HUES64 (cell line): ENCODE data around the gene FOXP4.

Source experiments
- H3K27ac ChIP-seq: 2 replicates; pipeline ENCODE4 v1.7.0; 2013; ENCODE audit warnings: low read depth, low read length, inconsistent platforms
- H3K27me3 ChIP-seq: 2 replicates; pipeline ENCODE4 v1.6.1; 2013; ENCODE audit warnings: mild to moderate bottlenecking, low read length; ENCODE audit not compliant: insufficient read depth
- H3K36me3 ChIP-seq: 2 replicates; pipeline ENCODE4 v1.6.1; 2013; ENCODE audit warnings: mild to moderate bottlenecking, low read length; ENCODE audit not compliant: insufficient read depth
- H3K4me1 ChIP-seq: 2 replicates; pipeline ENCODE4 v1.6.1; 2013; ENCODE audit warnings: mild to moderate bottlenecking, low read length, moderate library complexity; ENCODE audit not compliant: insufficient read depth
- H3K4me3 ChIP-seq: 2 replicates; pipeline ENCODE4 v1.5.1; 2013; ENCODE audit warnings: mild to moderate bottlenecking, low read length, moderate library complexity
- H3K9ac ChIP-seq: 2 replicates; pipeline ENCODE4 v1.6.1; 2013; ENCODE audit warnings: mild to moderate bottlenecking, low read depth, low read length
- H3K9me3 ChIP-seq: 2 replicates; pipeline ENCODE4 v1.6.1; 2013; ENCODE audit warnings: low read depth, low read length; ENCODE audit not compliant: insufficient read depth
- WGBS: fragments of 150-250, 120-280 bp; methylation state at CpG from one replicate; pipeline ENCODE4 v1.1.7; 2013; ENCODE audit warnings: missing lambda C conversion rate; 5-methylcytosine and 5-hydroxymethylcytosine counted together

The FOXP4 gene

DNA sequence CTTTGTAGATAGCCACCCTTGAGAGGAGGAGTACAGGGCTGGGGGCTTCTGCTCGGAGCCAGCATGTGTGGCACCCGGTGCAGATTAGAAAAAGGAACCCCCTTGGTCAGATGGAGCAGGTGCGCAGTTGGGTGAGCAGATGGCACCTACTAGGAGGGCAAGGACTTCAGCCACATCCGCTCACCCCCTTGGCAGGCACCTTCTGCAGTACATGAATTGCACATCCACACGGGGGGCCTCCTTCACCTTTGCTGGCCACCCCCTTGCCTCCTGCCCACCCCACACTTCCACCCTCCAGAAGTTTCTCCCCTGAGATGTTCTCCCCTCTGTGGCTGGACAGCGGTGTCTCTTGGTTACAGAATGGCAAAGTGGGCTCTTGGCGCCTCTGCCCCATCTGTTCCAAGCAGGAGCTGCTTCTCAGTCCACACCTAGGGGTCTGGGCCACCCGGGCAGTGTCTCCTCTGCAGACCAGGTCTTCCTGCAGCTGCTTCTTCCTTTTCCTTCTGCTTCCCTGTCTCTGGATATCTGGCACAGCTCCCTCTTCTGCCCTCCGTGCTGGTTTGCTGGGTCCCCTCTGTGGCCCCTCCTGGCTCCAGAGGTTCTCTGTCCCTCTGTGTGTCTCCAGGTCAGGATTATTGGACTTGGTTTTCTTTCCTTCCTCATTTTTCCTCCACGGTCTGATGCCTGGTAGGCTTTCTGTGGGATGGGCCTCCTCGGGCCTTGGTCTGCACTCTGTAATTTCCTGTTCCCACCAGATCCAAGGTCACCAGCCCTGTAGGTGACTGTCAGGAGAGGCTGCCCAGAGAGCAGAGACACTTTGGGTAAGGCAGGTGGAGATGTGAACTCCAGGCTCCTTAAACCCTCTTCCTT is 96.1 kb downstream of the FOXP4 start:
- Histone ChIP-seq H3K27me3 (peaks cover 33% of the 10 kb centered on the region), H3K9me3 (no peaks in the 10 kb centered on the region), H3K36me3 (peaks cover 15% of the 10 kb centered on the region), H3K4me3 (no peak overlapping the region), H3K4me1 (peaks cover 55% of the 10 kb centered on the region), H3K27ac (no peak overlapping the region), H3K9ac (no peak overlapping the region)
- WGBS = 89% methylated on average over 11 of the region's 11 CpGs

DNA sequence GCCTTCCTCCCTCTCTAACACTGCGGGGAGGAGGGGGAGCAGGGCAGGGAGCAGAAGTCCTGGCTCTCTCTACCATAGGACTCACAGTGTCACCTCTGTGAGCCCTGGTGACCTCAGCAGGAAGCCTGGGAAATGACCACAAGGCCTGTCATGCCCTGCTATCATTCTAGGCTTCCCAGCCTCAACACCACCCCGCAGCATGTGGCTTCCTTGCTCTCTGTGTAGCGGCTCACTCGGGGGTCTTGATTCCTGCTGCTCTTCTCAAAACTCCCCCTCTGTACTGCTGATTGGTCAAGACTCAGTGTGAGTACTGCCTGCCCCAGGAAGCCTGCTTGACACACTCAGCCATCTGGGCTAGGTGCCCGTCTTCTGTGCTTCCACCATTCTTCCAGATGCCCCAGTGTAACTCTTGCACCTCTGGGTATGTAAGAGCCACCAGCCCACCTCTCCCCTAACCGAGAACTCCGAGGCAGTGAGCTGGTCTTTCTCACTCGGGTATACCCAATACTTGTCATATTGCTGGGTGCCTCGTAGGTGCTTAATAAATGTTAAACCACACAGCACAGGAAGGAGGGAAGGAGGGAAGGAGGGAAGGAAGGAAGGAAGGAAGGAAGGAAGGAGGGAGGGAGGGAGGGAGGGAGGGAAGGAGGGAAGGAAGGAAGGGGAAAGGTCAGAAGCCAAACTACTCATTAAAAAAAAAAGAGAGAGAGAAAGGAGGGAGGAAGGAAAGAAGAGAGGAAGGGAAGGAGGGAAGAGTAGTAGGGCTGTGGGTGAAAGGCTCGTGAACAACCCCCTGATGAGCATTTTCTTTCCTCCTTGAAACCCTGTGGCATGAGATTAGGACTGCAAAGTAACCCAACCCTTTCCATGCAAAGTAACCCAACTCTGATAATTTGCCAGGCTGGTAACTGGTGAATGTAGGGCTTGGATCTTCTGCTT is 97.0 kb downstream of the FOXP4 start:
- Histone ChIP-seq H3K27ac (no peak overlapping the region), H3K9me3 (no peaks in the 10 kb centered on the region), H3K36me3 (peaks cover 23% of the 10 kb centered on the region), H3K4me1 (peaks cover 55% of the 10 kb centered on the region), H3K9ac (no peak overlapping the region), H3K27me3 (peaks cover 25% of the 10 kb centered on the region), H3K4me3 (no peak overlapping the region)
- WGBS = 71% methylated on average over 8 of the region's 10 CpGs

GRCh38 chr6:41643899-41644269 is 97.7 kb downstream of the FOXP4 start:
- peaks cover 55% of the 10 kb centered on the region for H3K4me1 ChIP-seq
- H3K27me3 ChIP-seq = peaks cover 23% of the 10 kb centered on the region
- H3K9me3 ChIP-seq = no peaks in the 10 kb centered on the region
- H3K9ac ChIP-seq = no peak overlapping the region
- no peak overlapping the region for H3K4me3 ChIP-seq
- H3K36me3 ChIP-seq = peaks cover 29% of the 10 kb centered on the region
- WGBS = 74% methylated on average over 4 of the region's 4 CpGs
- H3K27ac ChIP-seq = no peak overlapping the region

DNA sequence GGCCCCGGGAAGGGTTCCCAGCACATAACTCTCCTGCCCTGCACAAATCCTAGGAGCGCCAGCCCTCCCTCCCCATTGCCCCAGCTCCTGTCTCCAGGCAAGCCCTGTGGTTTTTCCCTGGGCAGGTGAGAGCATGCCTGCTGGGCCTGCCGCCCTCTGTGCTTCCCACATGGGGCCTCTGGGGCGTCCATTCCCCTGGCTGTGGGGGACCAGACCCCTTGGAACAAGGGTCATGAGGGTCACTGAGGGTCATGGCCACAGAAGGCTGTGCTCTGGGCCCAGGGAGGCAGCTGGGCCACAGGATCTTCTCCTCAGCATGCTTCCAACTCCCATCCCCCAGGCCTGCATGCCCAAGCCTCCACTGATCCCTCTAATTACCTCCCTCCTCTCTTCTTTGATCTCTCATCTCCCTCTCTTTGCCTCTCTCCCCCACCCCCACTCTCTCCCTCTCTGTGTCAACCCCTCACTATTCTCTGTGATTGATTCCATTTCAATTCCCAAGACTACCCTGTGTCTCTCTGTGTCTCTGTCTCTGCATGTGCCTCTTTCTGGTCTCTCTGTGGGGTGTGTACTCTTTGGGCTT is 98.2 kb downstream of the FOXP4 start:
- H3K9ac ChIP-seq = no peak overlapping the region
- H3K27ac ChIP-seq = no peak overlapping the region
- H3K27me3 ChIP-seq = peaks cover 19% of the 10 kb centered on the region
- H3K36me3 ChIP-seq = peaks cover 34% of the 10 kb centered on the region
- 21% methylated on average over 4 of the region's 4 CpGs for WGBS
- no peaks in the 10 kb centered on the region for H3K9me3 ChIP-seq
- peaks cover 54% of the 10 kb centered on the region for H3K4me1 ChIP-seq
- no peak overlapping the region for H3K4me3 ChIP-seq

GRCh38 chr6:41645007-41645618 is 98.9 kb downstream of the FOXP4 start:
- 35% methylated on average over 12 of the region's 12 CpGs for WGBS
- Histone ChIP-seq H3K36me3 (peaks cover 40% of the 10 kb centered on the region), H3K27me3 (peaks cover 12% of the 10 kb centered on the region), H3K27ac (no peak overlapping the region), H3K4me3 (no peak overlapping the region), H3K9me3 (no peaks in the 10 kb centered on the region), H3K4me1 (peaks cover 47% of the 10 kb centered on the region), H3K9ac (no peak overlapping the region)

DNA sequence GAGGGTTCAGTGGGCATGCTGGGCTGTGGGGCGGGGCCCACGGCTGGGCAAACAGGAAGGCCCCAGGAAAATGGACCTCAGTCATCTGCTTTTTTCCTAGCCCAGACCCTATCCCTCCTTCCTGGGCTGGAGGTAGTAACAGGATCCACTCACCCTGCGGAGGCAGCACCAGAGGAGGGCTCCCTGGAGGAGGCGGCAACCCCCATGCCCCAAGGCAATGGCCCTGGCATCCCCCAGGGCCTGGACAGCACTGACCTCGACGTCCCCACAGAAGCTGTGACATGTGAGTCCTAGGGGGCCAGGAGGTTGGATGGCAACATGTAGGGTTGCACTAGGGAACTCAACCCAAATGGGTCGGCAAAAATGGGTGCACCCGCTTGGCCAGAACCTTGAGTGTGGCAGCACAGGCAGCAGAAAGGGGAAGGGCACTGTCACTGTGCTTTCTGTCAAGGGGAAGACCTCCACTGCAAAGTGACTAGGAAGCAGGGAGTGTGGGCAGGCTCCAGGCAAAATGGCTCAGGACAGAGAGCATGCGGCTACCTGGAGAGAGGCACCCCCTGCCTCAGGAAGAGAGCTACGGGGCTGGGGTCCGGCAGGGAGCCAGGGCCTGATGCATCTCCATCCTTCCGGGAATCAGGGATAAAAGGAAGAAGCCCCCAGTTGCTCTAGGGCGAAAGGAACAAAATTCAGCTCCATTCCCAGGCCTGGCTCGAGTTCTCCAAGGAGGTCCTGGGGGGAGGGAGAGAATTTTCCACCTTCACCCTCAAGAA is 100.0 kb downstream of the FOXP4 start:
- 80% methylated on average over 14 of the region's 14 CpGs for WGBS
- peaks cover 45% of the 10 kb centered on the region for H3K36me3 ChIP-seq
- H3K9ac ChIP-seq = no peak overlapping the region
- peaks cover 2% of the 10 kb centered on the region; the same call in 1 of the 2 replicates for H3K27me3 ChIP-seq
- peaks cover 37% of the 10 kb centered on the region for H3K4me1 ChIP-seq
- no peak overlapping the region for H3K27ac ChIP-seq
- H3K9me3 ChIP-seq = no peaks in the 10 kb centered on the region
- H3K4me3 ChIP-seq = no peak overlapping the region

- Histone ChIP-seq H3K27me3 (no peaks in the 10 kb centered on the region), H3K27ac (no peak overlapping the region), H3K9me3 (no peaks in the 10 kb centered on the region), H3K4me3 (no peak overlapping the region), H3K9ac (no peak overlapping the region), H3K4me1 (peaks cover 36% of the 10 kb centered on the region), H3K36me3 (peaks cover 54% of the 10 kb centered on the region)
- 93% methylated on average over 9 of the region's 9 CpGs for WGBS
Observed at GRCh38 chr6:41647061-41647511, 100.9 kb downstream of the FOXP4 start.

- Histone ChIP-seq H3K9me3 (no peaks in the 10 kb centered on the region), H3K27me3 (no peaks in the 10 kb centered on the region), H3K27ac (no peak overlapping the region), H3K4me3 (no peak overlapping the region), H3K36me3 (peaks cover 61% of the 10 kb centered on the region), H3K9ac (no peak overlapping the region), H3K4me1 (peaks cover 29% of the 10 kb centered on the region)
- WGBS = 96% methylated on average over 7 of the region's 7 CpGs
Observed at GRCh38 chr6:41648070-41648585, 101.9 kb downstream of the FOXP4 start.

GRCh38 chr6:41648921-41649320 is 102.7 kb downstream of the FOXP4 start:
- H3K9me3 ChIP-seq = no peaks in the 10 kb centered on the region
- WGBS = 94% methylated on average over 5 of the region's 5 CpGs
- peaks cover 23% of the 10 kb centered on the region for H3K4me1 ChIP-seq
- no peak overlapping the region for H3K9ac ChIP-seq
- no peaks in the 10 kb centered on the region for H3K27me3 ChIP-seq
- no peak overlapping the region for H3K4me3 ChIP-seq
- no peak overlapping the region for H3K27ac ChIP-seq
- H3K36me3 ChIP-seq = peaks cover 64% of the 10 kb centered on the region

DNA sequence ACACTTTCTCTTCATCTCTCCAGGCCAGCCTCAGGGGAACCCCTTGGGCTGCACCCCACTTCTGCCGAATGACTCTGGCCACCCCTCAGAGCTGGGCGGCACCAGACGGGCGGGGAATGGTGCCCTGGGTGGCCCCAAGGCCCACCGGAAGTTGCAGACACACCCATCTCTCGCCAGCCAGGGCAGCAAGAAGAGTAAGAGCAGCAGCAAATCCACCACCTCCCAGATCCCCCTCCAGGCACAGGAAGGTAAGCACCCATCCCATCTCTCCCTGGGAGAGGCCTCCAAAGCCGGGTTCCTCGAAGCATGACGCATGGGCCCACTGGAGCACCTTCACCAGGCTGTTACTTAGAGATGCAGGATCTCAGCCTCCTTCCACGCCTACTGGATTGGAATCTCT is 103.4 kb downstream of the FOXP4 start:
- Histone ChIP-seq H3K9me3 (no peaks in the 10 kb centered on the region), H3K27me3 (no peaks in the 10 kb centered on the region), H3K36me3 (peaks cover 64% of the 10 kb centered on the region), H3K4me3 (no peak overlapping the region), H3K27ac (no peak overlapping the region), H3K9ac (no peak overlapping the region), H3K4me1 (peaks cover 16% of the 10 kb centered on the region)
- 83% methylated on average over 10 of the region's 10 CpGs for WGBS
